Gastrocnemius medialis (tissue), 4 donors: ENCODE measurements around the gene RNU1-3.
"Not testable (repeated sequence)": the region's sequence is repeated elsewhere in the genome, so short reads cannot be mapped to it uniquely, and the experiment has no call there.

Experiments used
- POLR2A ChIP-seq, 2 donors: fragments of 450-650 bp; IDR thresholded peaks; one replicate each; pipeline ENCODE4 v1.6.1; 2017; ENCODE audit warnings: antibody characterized with exemption in 2 of 2, mild to moderate bottlenecking in 2 of 2, moderate library complexity in 2 of 2
- TF ChIP-seq, protein P1 (sequence below), 5 experiments: fragments of 450-650 bp in 3 of 5; fragments of 200-600 bp in 2 of 5; sonication (generic) in 2 of 5; IDR thresholded peaks in 4 of 5; conservative IDR thresholded peaks in 1 of 5; 1 replicate in 4 of 5; 2 replicates in 1 of 5; pipeline ENCODE4 v1.5.1; 2016 to 2019; ENCODE audit warnings: antibody characterized with exemption in 5 of 5, mild to moderate bottlenecking in 3 of 5, moderate library complexity in 3 of 5

DNA sequence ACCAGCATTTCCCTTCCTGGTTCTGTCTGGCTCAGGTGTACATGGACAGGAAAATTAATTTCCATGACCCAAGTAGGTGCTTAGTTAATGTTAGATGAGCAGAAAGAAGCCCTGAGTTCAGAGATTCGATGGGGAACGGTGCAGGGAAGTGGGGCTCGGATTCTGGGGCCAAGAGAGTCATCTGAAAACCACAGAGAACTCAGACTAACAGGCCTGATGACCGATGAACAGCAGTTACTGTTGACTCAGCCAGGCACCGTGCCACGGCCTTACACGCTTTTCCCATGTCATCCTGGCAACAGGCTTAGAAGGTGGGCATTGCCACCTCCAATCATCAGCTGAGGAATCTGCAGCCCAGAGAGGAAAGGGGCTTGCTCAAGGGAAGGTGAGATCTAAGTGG, 43.4 kb downstream of the RNU1-3 start:
- TF ChIP-seq, protein P1, sequence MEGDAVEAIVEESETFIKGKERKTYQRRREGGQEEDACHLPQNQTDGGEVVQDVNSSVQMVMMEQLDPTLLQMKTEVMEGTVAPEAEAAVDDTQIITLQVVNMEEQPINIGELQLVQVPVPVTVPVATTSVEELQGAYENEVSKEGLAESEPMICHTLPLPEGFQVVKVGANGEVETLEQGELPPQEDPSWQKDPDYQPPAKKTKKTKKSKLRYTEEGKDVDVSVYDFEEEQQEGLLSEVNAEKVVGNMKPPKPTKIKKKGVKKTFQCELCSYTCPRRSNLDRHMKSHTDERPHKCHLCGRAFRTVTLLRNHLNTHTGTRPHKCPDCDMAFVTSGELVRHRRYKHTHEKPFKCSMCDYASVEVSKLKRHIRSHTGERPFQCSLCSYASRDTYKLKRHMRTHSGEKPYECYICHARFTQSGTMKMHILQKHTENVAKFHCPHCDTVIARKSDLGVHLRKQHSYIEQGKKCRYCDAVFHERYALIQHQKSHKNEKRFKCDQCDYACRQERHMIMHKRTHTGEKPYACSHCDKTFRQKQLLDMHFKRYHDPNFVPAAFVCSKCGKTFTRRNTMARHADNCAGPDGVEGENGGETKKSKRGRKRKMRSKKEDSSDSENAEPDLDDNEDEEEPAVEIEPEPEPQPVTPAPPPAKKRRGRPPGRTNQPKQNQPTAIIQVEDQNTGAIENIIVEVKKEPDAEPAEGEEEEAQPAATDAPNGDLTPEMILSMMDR (IDR thresholded peaks at IDR 0.05 in 4 of 5, conservative IDR thresholded peaks at IDR 0.05 in 1 of 5), result not testable (repeated sequence)
- TF ChIP-seq POLR2A (IDR thresholded peaks at IDR 0.05), result not testable (repeated sequence)
